ENCODE measurements around the gene SHMT2.

SHMT2 gene

GRCh38 chr12:57195186-57195585 lies 34.3 kb upstream of the SHMT2 start:
- Histone ChIP-seq H3K9me3 (no peaks in the 10 kb centered on the region), H3K36me3 (no peaks in the 10 kb centered on the region), H3K27ac (no peak overlapping the region), H3K4me1 (ENCODE audit: control insufficient read depth in 1 of 2, insufficient read depth in 1 of 2, low read depth in 1 of 2, low read length in 1 of 2) (no peaks in the 10 kb centered on the region), H3K4me3 (ENCODE audit: low read depth in 1 of 2, low read length in 1 of 2) (no peak overlapping the region), H3K27me3 (peaks cover 6% of the 10 kb centered on the region)
- no peak for TF ChIP-seq CTCF (IDR thresholded peaks at IDR 0.05)

GRCh38 chr12:57195611-57196371 lies 33.7 kb upstream of the SHMT2 start:
- H3K27me3 ChIP-seq: peaks cover 6% of the 10 kb centered on the region
- no peaks in the 10 kb centered on the region for H3K36me3 ChIP-seq
- no peaks in the 10 kb centered on the region for H3K4me1 ChIP-seq (ENCODE audit: control insufficient read depth in 1 of 2, insufficient read depth in 1 of 2, low read depth in 1 of 2, low read length in 1 of 2)
- no peak overlapping the region for H3K27ac ChIP-seq
- H3K4me3 ChIP-seq (ENCODE audit: low read depth in 1 of 2, low read length in 1 of 2): no peak overlapping the region
- TF ChIP-seq CTCF (IDR thresholded peaks at IDR 0.05): no peak
- H3K9me3 ChIP-seq: no peaks in the 10 kb centered on the region

GRCh38 chr12:57196439-57196838 lies 33.1 kb upstream of the SHMT2 start:
- no peak overlapping the region for H3K4me3 ChIP-seq (ENCODE audit: low read depth in 1 of 2, low read length in 1 of 2)
- no peaks in the 10 kb centered on the region for H3K36me3 ChIP-seq

GRCh38 chr12:57196956-57197355 lies 32.6 kb upstream of the SHMT2 start:
- TF ChIP-seq CTCF (IDR thresholded peaks at IDR 0.05): no peak
- Histone ChIP-seq H3K27ac (no peak overlapping the region), H3K4me3 (ENCODE audit: low read depth in 1 of 2, low read length in 1 of 2) (no peak overlapping the region), H3K9me3 (no peaks in the 10 kb centered on the region), H3K27me3 (peaks cover 6% of the 10 kb centered on the region), H3K36me3 (no peaks in the 10 kb centered on the region), H3K4me1 (ENCODE audit: control insufficient read depth in 1 of 2, insufficient read depth in 1 of 2, low read depth in 1 of 2, low read length in 1 of 2) (no peaks in the 10 kb centered on the region)

More at GRCh38 chr12:57196439-57196838, 33.1 kb upstream of the SHMT2 start:
- H3K4me1 ChIP-seq (ENCODE audit: control insufficient read depth in 1 of 2, insufficient read depth in 1 of 2, low read depth in 1 of 2, low read length in 1 of 2): no peaks in the 10 kb centered on the region
- no peaks in the 10 kb centered on the region for H3K9me3 ChIP-seq
- H3K27me3 ChIP-seq: peaks cover 6% of the 10 kb centered on the region
- TF ChIP-seq CTCF (IDR thresholded peaks at IDR 0.05): no peak
- no peak overlapping the region for H3K27ac ChIP-seq

GRCh38 chr12:57198329-57198728 lies 31.2 kb upstream of the SHMT2 start:
- Histone ChIP-seq H3K4me1 (ENCODE audit: control insufficient read depth in 1 of 2, insufficient read depth in 1 of 2, low read depth in 1 of 2, low read length in 1 of 2) (no peaks in the 10 kb centered on the region), H3K36me3 (no peaks in the 10 kb centered on the region), H3K27me3 (peaks cover 6% of the 10 kb centered on the region), H3K9me3 (no peaks in the 10 kb centered on the region), H3K4me3 (ENCODE audit: low read depth in 1 of 2, low read length in 1 of 2) (no peak overlapping the region), H3K27ac (no peak overlapping the region)
- no peak for TF ChIP-seq CTCF (IDR thresholded peaks at IDR 0.05)
